GM12878 (cell line): Measurements from ENCODE around the gene CD209. TPM values are rescaled to one million over a fixed set of nuclear protein-coding genes. Genes with fewer than 3 reads are reported as not detected.

Experiments
- ATAC-seq: fragments of 200-7000 bp; cut with Tn5 transposase; 3 replicates; pipeline ENCODE4 v1.9.1; 2020; ENCODE audit warnings: mild to moderate bottlenecking, moderate library complexity
- BruUV-seq: library from RNA; stranded (reverse); fragments of 400-500 nt; replicated peaks from 2 replicates; lab custom pipeline; 2021; lab: Mats Ljungman, UMichigan
- CTCF ChIA-PET: fragments of 300-600 bp; sonication (Branson Sonifier 250); formaldehyde crosslinking; extraction: SDS; loops from one replicate; lab custom pipeline; 2021; ENCODE audit warnings: inconsistent platforms; lab: Yijun Ruan, JAX
- POLR2A ChIA-PET: fragments of 350-600 bp; formaldehyde crosslinking; extraction: SDS; loops from one replicate; lab custom pipeline; 2021; ENCODE audit warnings: inconsistent platforms; lab: Charles Lee
- RAD21 ChIA-PET: fragments of 300-600 bp; sonication (Branson Sonifier 250); formaldehyde crosslinking; loops from one replicate; lab custom pipeline; 2023; ENCODE audit warnings: antibody characterized with exemption; ENCODE audit not compliant: unreplicated experiment; lab: Charles Lee
- SMC1A ChIA-PET: fragments of 300-600 bp; sonication (Branson Sonifier 250); formaldehyde crosslinking; loops from one replicate; lab custom pipeline; 2023; ENCODE audit not compliant: unreplicated experiment, uncharacterized antibody; lab: Charles Lee
- DNase-seq: peaks from one replicate; pipeline ENCODE4 v3.0.0-alpha.2; 2011; ENCODE audit warnings: low read depth, low spot score
- FAIRE-seq: peaks from 3 replicates; lab custom pipeline; 2011; peaks lifted over from hg19 to GRCh38; lab: Jason Lieb, UNC
- H2AFZ ChIP-seq: 2 replicates; pipeline ENCODE4 v1.6.0; 2011; ENCODE audit warnings: low read depth, low read length, control low read depth; ENCODE audit not compliant: control insufficient read depth
- H3K27ac ChIP-seq: 2 replicates; pipeline ENCODE4 v1.5.1; 2011; ENCODE audit warnings: control low read depth; ENCODE audit not compliant: control insufficient read depth, insufficient read depth
- H3K27me3 ChIP-seq, 2 experiments: replicated peaks in 1 of 2; 2 replicates each; pipeline versions ENCODE4 v1.6.0 to v1.6.1; 2011; ENCODE audit warnings: low read length in 1 of 2; ENCODE audit not compliant: control insufficient read depth in 2 of 2, insufficient read depth in 2 of 2
- H3K36me3 ChIP-seq, 2 experiments: 2 replicates each; pipeline ENCODE4 v1.5.1; 2011; ENCODE audit warnings: low read length in 1 of 2; ENCODE audit not compliant: control insufficient read depth in 2 of 2, insufficient read depth in 2 of 2
- H3K4me1 ChIP-seq: 2 replicates; pipeline ENCODE4 v1.6.1; 2011; ENCODE audit warnings: mild to moderate bottlenecking, low read length, moderate library complexity, mixed read lengths; ENCODE audit not compliant: control insufficient read depth, insufficient read depth
- H3K4me2 ChIP-seq: 2 replicates; pipeline ENCODE4 v1.6.0; 2011; ENCODE audit warnings: control low read depth; ENCODE audit not compliant: control insufficient read depth, insufficient read depth
- H3K4me3 ChIP-seq: fragments of 200-600 bp; sonication (generic); 2 replicates; pipeline ENCODE4 v1.5.1; 2016
- H3K79me2 ChIP-seq: 2 replicates; pipeline ENCODE4 v1.6.0; 2011; ENCODE audit warnings: low read length; ENCODE audit not compliant: control insufficient read depth, insufficient read depth
- H3K9ac ChIP-seq: 2 replicates; pipeline ENCODE4 v1.8.0; 2011; ENCODE audit warnings: low read length, control low read depth, mixed read lengths; ENCODE audit not compliant: control insufficient read depth, insufficient read depth
- H3K9me3 ChIP-seq: replicated peaks from 3 replicates; pipeline ENCODE4 v1.5.1; 2011; ENCODE audit warnings: mild to moderate bottlenecking, low read length; ENCODE audit not compliant: control insufficient read depth, insufficient read depth
- H4K20me1 ChIP-seq: 2 replicates; pipeline ENCODE4 v1.6.0; 2011; ENCODE audit not compliant: control insufficient read depth, insufficient read depth
- EGR1 ChIP-seq, 2 experiments: IDR thresholded peaks; 1 replicate in 1 of 2; 2 replicates in 1 of 2; pipeline ENCODE4 v1.6.1; 2011 to 2012; ENCODE audit warnings: low read depth in 2 of 2, low read length in 2 of 2, borderline replicate concordance in 1 of 2, mild to moderate bottlenecking in 1 of 2, moderate library complexity in 1 of 2
- ESRRA ChIP-seq: IDR thresholded peaks from 2 replicates; pipeline ENCODE4 v1.6.1; 2012; ENCODE audit warnings: mild to moderate bottlenecking, low read length, improper control_type of control experiment
- KAT2A ChIP-seq: conservative IDR thresholded peaks from 2 replicates; pipeline ENCODE4 v1.6.1; 2011; ENCODE audit warnings: low read depth, low read length; ENCODE audit not compliant: control insufficient read depth
- LARP7 ChIP-seq: fragments of 450-650 bp; IDR thresholded peaks from 2 replicates; pipeline ENCODE4 v1.6.1; 2017; ENCODE audit warnings: mild to moderate bottlenecking
- NR2F1 ChIP-seq: fragments of 450-650 bp; conservative IDR thresholded peaks from 2 replicates; pipeline ENCODE4 v1.6.1; 2017; ENCODE audit warnings: mild to moderate bottlenecking
- POU2F2 ChIP-seq: IDR thresholded peaks from 3 replicates; pipeline ENCODE4 v1.6.1; 2011; ENCODE audit warnings: low read depth, mild to moderate bottlenecking, low read length, borderline replicate concordance
- RBBP5 ChIP-seq: fragments of 200-600 bp; sonication (generic); conservative IDR thresholded peaks from 2 replicates; pipeline ENCODE4 v1.6.1; 2016
- STAT1 ChIP-seq: fragments of 450-650 bp; conservative IDR thresholded peaks from 2 replicates; pipeline ENCODE4 v1.6.1; 2014; ENCODE audit warnings: antibody characterized with exemption, mild to moderate bottlenecking
- TAF1 ChIP-seq: IDR thresholded peaks from 2 replicates; pipeline ENCODE4 v1.6.1; 2011; ENCODE audit warnings: mild to moderate bottlenecking, low read depth, low read length, borderline replicate concordance
- TARDBP ChIP-seq: IDR thresholded peaks from 2 replicates; pipeline ENCODE4 v1.6.1; 2016; ENCODE audit warnings: borderline replicate concordance
- TBL1XR1 ChIP-seq: IDR thresholded peaks from 2 replicates; pipeline ENCODE4 v1.6.1; 2012; ENCODE audit warnings: low read depth, low read length, improper control_type of control experiment
- ZNF274 ChIP-seq: IDR thresholded peaks from one replicate; pipeline ENCODE4 v1.8.0; 2011; ENCODE audit not compliant: insufficient read length, insufficient read depth
- WGBS: methylation state at CpG from one replicate; pipeline ENCODE4 v1.1.6; 2016; ENCODE audit warnings: low lambda C conversion rate; ENCODE audit not compliant: insufficient replicate concordance, insufficient coverage; ENCODE audit errors: missing lambda C conversion rate; 5-methylcytosine and 5-hydroxymethylcytosine counted together
- in situ Hi-C: fragments of 300-500 bp; cut with MboI; formaldehyde crosslinking; loops from 9 replicates; pipeline ENCODE4 v1.14.3; 2018; ENCODE audit warnings: mixed read lengths
- intact Hi-C: fragments of 100-400 bp; cut with micrococcal nuclease; formaldehyde crosslinking; loops from one replicate; pipeline ENCODE4 v1.14.2; 2022; ENCODE audit not compliant: unreplicated experiment
- polyA plus RNA-seq, 11 experiments: library from polyadenylated mRNA; depleted of rRNA in 4 of 11; unstranded in 6 of 11; stranded (reverse) in 5 of 11; fragments of >200 nt; fragmentation: Nextera tagmentation in 4 of 11; fragmentation: Illumina TruSeq in 1 of 11; extraction: Ambion mirVana in 4 of 11; extraction: Trizol in 1 of 11; gene quantifications; 1 replicate in 1 of 11; 2 replicates in 10 of 11; pipeline versions ENCODE4 v1.2.1 to v1.2.3, GENCODE V29; 2011 to 2016; ENCODE audit warnings: inconsistent platforms in 2 of 11, missing spikeins in 2 of 11, low read depth in 1 of 11
- total RNA-seq, 4 experiments: library from RNA; depleted of rRNA in 3 of 4; stranded (reverse); fragments of >200 nt in 3 of 4; fragmentation: Illumina TruSeq in 1 of 4; extraction: Trizol in 1 of 4; gene quantifications; 2 replicates each; pipeline versions ENCODE4 v1.2.1 to v1.2.3, GENCODE V29; 2013 to 2021
- TF ChIP-seq, protein P1 (sequence below): fragments of 150-350 bp; IDR thresholded peaks from 2 replicates; pipeline ENCODE4 v1.6.1; 2014; ENCODE audit warnings: mild to moderate bottlenecking, low read depth, low read length
- TF ChIP-seq, protein P2 (sequence below): fragments of 450-650 bp; formaldehyde crosslinking; IDR thresholded peaks from 2 replicates; pipeline ENCODE4 v1.5.0; 2022; ENCODE audit warnings: mild to moderate bottlenecking, missing genetic modification characterization

Gene CD209
- total and polyA plus RNA-seq, 10 of the 15 experiments (the other 5 are each of a cell fraction or from before 2014, with no cell fraction given), result 0.04 to 0.21 (median 0.10) TPM; not detected in 3

- 94% methylated on average over 9 of the region's 9 CpGs for WGBS
- Histone ChIP-seq H3K9ac (no peak overlapping the region), H3K4me3 (no peak overlapping the region), H3K9me3 (no peaks in the 10 kb centered on the region; the same call in 2 of the 3 replicates), H3K4me2 (no peak overlapping the region), H4K20me1 (no peaks in the 10 kb centered on the region), H3K36me3 (no peaks in the 10 kb centered on the region), H3K27ac (no peak overlapping the region), H3K79me2 (no peaks in the 10 kb centered on the region), H3K27me3 (no peaks in the 10 kb centered on the region), H2AFZ (no peak overlapping the region)
- intact Hi-C loops, result no loop called here
- no peak for DNase-seq
- BruUV-seq, result no TSS peak
- no peak for TF ChIP-seq ZNF274
- TF ChIP-seq TBL1XR1, result no peak
- no peak for TF ChIP-seq LARP7
- no peak for TF ChIP-seq POU2F2
- TF ChIP-seq RBBP5, result no peak
- TF ChIP-seq, protein P1, sequence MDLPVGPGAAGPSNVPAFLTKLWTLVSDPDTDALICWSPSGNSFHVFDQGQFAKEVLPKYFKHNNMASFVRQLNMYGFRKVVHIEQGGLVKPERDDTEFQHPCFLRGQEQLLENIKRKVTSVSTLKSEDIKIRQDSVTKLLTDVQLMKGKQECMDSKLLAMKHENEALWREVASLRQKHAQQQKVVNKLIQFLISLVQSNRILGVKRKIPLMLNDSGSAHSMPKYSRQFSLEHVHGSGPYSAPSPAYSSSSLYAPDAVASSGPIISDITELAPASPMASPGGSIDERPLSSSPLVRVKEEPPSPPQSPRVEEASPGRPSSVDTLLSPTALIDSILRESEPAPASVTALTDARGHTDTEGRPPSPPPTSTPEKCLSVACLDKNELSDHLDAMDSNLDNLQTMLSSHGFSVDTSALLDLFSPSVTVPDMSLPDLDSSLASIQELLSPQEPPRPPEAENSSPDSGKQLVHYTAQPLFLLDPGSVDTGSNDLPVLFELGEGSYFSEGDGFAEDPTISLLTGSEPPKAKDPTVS, result no peak
- TF ChIP-seq, protein P2, sequence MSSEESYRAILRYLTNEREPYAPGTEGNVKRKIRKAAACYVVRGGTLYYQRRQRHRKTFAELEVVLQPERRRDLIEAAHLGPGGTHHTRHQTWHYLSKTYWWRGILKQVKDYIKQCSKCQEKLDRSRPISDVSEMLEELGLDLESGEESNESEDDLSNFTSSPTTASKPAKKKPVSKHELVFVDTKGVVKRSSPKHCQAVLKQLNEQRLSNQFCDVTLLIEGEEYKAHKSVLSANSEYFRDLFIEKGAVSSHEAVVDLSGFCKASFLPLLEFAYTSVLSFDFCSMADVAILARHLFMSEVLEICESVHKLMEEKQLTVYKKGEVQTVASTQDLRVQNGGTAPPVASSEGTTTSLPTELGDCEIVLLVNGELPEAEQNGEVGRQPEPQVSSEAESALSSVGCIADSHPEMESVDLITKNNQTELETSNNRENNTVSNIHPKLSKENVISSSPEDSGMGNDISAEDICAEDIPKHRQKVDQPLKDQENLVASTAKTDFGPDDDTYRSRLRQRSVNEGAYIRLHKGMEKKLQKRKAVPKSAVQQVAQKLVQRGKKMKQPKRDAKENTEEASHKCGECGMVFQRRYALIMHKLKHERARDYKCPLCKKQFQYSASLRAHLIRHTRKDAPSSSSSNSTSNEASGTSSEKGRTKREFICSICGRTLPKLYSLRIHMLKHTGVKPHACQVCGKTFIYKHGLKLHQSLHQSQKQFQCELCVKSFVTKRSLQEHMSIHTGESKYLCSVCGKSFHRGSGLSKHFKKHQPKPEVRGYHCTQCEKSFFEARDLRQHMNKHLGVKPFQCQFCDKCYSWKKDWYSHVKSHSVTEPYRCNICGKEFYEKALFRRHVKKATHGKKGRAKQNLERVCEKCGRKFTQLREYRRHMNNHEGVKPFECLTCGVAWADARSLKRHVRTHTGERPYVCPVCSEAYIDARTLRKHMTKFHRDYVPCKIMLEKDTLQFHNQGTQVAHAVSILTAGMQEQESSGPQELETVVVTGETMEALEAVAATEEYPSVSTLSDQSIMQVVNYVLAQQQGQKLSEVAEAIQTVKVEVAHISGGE, result no peak
- TF ChIP-seq ESRRA, result no peak
- no peak for TF ChIP-seq STAT1
- TF ChIP-seq KAT2A, result no peak
- no peak for TF ChIP-seq NR2F1
- no peak for TF ChIP-seq TARDBP
- TF ChIP-seq EGR1 (IDR thresholded peaks at IDR 0.05; ENCODE audit: borderline replicate concordance in 1 of 2, low read depth in 2 of 2, low read length in 2 of 2), result no peak
- TF ChIP-seq TAF1, result no peak
- TF ChIP-seq, all 136 proteins: peak for 0
- FAIRE-seq, result no peak
- RAD21 ChIA-PET, result interaction anchor here (3.1 kb wide), 1 partner anchor 68 kb away, joined by 9 read pairs; no protein-coding TSS in a partner anchor
- SMC1A ChIA-PET, result interaction anchor here (0.8 to 1.3 kb wide), 2 partner anchors 75 to 93 kb away, joined by 3 to 4 read pairs; partner anchors contain the start of gene TRAPPC5
- CTCF ChIA-PET, result interaction anchor here (0.9 kb wide), 1 partner anchor 75 kb away, joined by 3 read pairs; no protein-coding TSS in a partner anchor
- in situ Hi-C loops, result no loop called here
- ATAC-seq, result no peak
- H3K4me1 ChIP-seq, result peaks cover 17% of the 10 kb centered on the region
- POLR2A ChIA-PET, result interaction anchor here (0.6 to 1.1 kb wide), 3 partner anchors 26 to 448 kb away, joined by 3 to 6 read pairs (median 5); no protein-coding TSS in a partner anchor
These were observed 26.5 kb upstream of the CD209 start for GRCh38 chr19:7773841-7774240.
